Activated naive CD4-positive, alpha-beta T cell treated with anti-CD3 and anti-CD28 coated beads for 36 hours (primary cell): ENCODE measurements around the gene PGM3. TPM values are rescaled to one million over a fixed set of nuclear protein-coding genes. Genes with fewer than 3 reads are reported as not detected.

Source experiments
- CTCF ChIA-PET: fragments of 350-600 bp; sonication (Branson Sonifier 250); formaldehyde crosslinking; loops from one replicate; lab custom pipeline; 2021; ENCODE audit warnings: antibody characterized with exemption; lab: Charles Lee
- DNase-seq: peaks from one replicate; pipeline ENCODE4 v3.0.0-alpha.2; 2020
- H3K27ac Mint-ChIP-seq: one replicate; pipeline ENCODE4 v1.8.0; 2021; ENCODE audit warnings: mild to moderate bottlenecking, mixed read lengths
- H3K27me3 Mint-ChIP-seq: one replicate; pipeline ENCODE4 v1.8.0; 2021; ENCODE audit warnings: low read depth, mixed read lengths
- H3K36me3 Mint-ChIP-seq: one replicate; pipeline ENCODE4 v1.8.0; 2021; ENCODE audit warnings: low read depth, mixed read lengths
- H3K4me1 Mint-ChIP-seq: one replicate; pipeline ENCODE4 v1.8.0; 2021; ENCODE audit warnings: low read depth, mixed read lengths
- H3K4me3 Mint-ChIP-seq: one replicate; pipeline ENCODE4 v1.8.0; 2021; ENCODE audit warnings: mild to moderate bottlenecking, moderate library complexity, mixed read lengths
- H3K9me3 Mint-ChIP-seq: one replicate; pipeline ENCODE4 v1.8.0; 2021; ENCODE audit warnings: mixed read lengths
- intact Hi-C: fragments of 100-400 bp; cut with micrococcal nuclease; formaldehyde crosslinking; loops from one replicate; pipeline ENCODE4 v1.15.1; 2023
- total RNA-seq, 2 experiments: library from RNA; stranded (reverse); gene quantifications; one replicate each; pipeline ENCODE4 v1.2.3, GENCODE V29; 2021

Gene PGM3
- total RNA-seq, 2 experiments from 2014 or later, result 17.0 to 19.8 TPM

DNA sequence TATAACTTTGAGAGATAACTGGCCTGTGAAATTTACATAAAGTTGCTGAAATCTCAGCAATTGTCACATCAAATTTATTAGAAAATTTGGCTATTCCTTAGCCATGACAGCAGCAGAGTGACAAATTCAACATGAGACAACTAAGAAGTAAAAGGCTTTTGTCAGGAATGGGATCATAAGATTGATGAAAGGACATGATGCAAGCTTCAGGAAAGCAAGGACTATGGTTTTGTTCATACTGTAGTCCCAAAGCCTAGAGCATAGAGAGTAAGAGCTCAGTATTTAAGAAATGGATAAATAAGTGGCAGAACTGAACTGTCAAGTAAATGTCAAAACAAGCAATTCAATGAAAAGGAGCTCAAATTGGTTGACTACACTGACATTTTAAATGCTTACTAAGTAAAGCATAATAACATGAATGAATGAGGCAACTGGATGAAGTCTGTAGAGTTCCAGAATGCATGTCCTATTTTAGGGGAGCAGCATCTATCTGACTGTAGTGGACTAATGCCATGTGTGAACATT, 12.6 kb downstream of the PGM3 start:
- Mint-ChIP-seq H3K9me3 (no peaks in the 10 kb centered on the region), H3K27ac (no peak overlapping the region), H3K36me3 (peaks cover 43% of the 10 kb centered on the region), H3K4me3 (no peak overlapping the region), H3K27me3 (no peaks in the 10 kb centered on the region), H3K4me1 (peaks cover 8% of the 10 kb centered on the region)
- CTCF ChIA-PET, result interaction anchor here (2.1 kb wide), 1 partner anchor 113 kb away, joined by 4 read pairs; the partner anchor contains the start of gene DOP1A
- DNase-seq, result no peak
- intact Hi-C loops, result no loop called here

DNA sequence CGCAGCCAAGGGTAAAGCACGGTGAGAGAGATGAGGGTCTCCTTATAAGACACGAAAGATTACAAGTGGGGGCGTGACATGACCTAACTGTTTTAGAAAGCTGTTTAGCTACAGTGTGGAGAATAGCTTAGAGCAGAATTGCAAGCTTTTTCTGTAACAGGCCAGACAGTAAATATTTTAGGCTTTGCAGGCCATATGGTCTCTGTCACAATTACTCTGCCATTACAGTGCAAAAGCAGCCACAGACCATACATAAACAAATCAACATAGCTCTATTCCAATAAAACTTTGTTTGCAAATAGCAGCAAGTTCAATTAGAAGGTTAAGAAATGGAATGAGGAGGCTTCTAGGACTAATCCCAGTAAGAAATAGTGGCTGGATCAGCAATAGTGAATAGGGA, 16.8 kb downstream of the PGM3 start:
- intact Hi-C loops, result no loop called here
- no peaks in the 10 kb centered on the region for H3K27me3 Mint-ChIP-seq
- CTCF ChIA-PET, result no interaction called here
- H3K4me1 Mint-ChIP-seq, result peaks cover 3% of the 10 kb centered on the region
- DNase-seq, result no peak
- H3K9me3 Mint-ChIP-seq, result no peaks in the 10 kb centered on the region
- no peak overlapping the region for H3K27ac Mint-ChIP-seq
- no peak overlapping the region for H3K4me3 Mint-ChIP-seq
- peaks cover 28% of the 10 kb centered on the region for H3K36me3 Mint-ChIP-seq

DNA sequence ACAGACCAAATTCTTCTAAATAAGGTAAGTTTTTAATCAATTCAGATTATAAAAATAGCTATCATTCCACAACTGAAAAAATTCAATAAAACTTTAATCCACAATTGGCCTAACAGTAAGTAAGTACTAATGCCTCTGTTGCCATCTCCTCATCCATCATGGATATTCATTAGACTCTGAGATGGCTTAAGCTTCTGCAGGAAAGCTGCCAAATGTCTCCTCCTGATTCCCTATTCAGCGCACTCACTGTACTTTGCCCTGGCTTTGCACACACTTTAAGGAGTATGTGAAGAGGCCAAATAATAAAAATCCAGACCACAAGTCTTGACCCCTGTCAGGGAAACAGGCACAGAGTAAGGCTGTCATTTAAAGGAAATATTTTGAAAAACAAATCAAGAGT, 23.6 kb downstream of the PGM3 start:
- H3K27me3 Mint-ChIP-seq, result no peaks in the 10 kb centered on the region
- H3K4me1 Mint-ChIP-seq, result no peaks in the 10 kb centered on the region
- no peak for DNase-seq
- no peak overlapping the region for H3K4me3 Mint-ChIP-seq
- CTCF ChIA-PET, result interaction anchor here (1.0 kb wide), 1 partner anchor 102 kb away, joined by 3 read pairs; the partner anchor contains the start of gene DOP1A
- peaks cover 20% of the 10 kb centered on the region for H3K36me3 Mint-ChIP-seq
- intact Hi-C loops, result no loop called here
- H3K9me3 Mint-ChIP-seq, result no peaks in the 10 kb centered on the region
- H3K27ac Mint-ChIP-seq, result no peak overlapping the region

DNA sequence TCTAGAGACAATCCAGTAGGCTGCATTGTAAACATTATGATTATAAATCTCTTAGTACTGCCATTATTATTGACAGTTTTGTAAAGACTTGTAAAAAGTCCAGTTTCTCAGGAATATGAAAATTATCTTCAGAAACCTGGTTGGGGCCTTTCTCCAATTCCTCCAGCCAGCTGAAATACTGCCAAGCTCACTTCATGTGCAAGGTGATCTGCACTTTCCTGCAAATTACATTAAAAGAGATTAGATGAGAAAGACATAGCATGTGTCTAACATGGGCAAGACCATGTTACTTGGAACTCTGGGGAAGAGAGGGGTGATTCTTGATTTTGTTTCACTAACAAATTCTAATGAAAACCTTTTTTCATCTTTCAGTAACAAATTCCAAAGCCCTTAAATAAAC, 24.0 kb downstream of the PGM3 start:
- H3K27me3 Mint-ChIP-seq, result no peaks in the 10 kb centered on the region
- H3K4me1 Mint-ChIP-seq, result no peaks in the 10 kb centered on the region
- no peaks in the 10 kb centered on the region for H3K9me3 Mint-ChIP-seq
- peaks cover 18% of the 10 kb centered on the region for H3K36me3 Mint-ChIP-seq
- no peak overlapping the region for H3K4me3 Mint-ChIP-seq
- intact Hi-C loops, result no loop called here
- CTCF ChIA-PET, result interaction anchor here (1.0 kb wide), 1 partner anchor 101 kb away, joined by 3 read pairs; the partner anchor contains the start of gene DOP1A
- no peak for DNase-seq
- no peak overlapping the region for H3K27ac Mint-ChIP-seq

DNA sequence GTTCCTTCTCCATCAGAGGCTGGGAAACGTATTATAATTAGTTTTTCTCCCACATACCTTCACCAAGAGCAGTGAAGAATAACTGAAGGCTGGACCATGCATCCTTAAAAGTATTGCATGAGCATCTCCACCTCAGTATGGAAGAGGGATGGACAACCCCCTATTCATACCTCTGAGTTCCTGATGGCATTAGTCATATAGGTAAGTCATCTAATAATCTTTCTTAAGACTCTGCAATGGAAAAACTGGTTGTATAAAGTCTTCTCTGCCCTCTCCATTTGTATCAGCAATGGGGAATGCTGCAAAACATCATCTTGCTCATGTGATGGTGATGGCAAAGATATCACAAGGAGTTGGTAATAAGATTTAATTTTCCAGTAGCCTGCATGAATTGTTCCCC, 24.5 kb downstream of the PGM3 start:
- no peak for DNase-seq
- no peaks in the 10 kb centered on the region for H3K9me3 Mint-ChIP-seq
- no peaks in the 10 kb centered on the region for H3K27me3 Mint-ChIP-seq
- no peak overlapping the region for H3K27ac Mint-ChIP-seq
- CTCF ChIA-PET, result no interaction called here
- H3K36me3 Mint-ChIP-seq, result peaks cover 16% of the 10 kb centered on the region
- H3K4me1 Mint-ChIP-seq, result no peaks in the 10 kb centered on the region
- no peak overlapping the region for H3K4me3 Mint-ChIP-seq
- intact Hi-C loops, result no loop called here

DNA sequence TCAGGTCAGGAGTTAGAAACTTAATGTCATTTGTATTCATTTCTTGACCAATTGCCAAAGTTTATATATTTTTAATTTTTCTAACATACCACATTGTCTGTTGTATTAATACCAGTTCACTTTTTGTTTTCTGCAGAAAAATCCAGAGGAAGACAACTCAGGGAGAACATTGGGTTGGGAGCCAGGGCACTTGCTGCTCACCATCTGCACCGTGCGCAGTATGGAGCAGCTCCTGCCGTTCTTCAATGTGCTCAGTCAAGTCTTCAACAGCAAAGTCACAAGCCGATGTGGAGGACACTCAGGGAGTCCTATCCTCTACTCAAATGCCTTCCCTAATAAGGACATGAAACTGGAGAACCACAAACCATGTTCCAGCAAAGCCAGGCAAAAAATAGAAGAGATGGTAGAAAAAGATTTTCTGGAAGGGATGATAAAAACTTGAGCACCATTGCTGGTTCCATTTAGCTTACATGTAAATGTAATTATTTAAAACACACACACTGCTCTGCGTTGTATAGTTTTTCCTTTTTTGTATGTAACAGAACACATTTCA, 25.3 kb downstream of the PGM3 start:
- intact Hi-C loops, result no loop called here
- DNase-seq, result no peak
- no peaks in the 10 kb centered on the region for H3K27me3 Mint-ChIP-seq
- CTCF ChIA-PET, result no interaction called here
- H3K9me3 Mint-ChIP-seq, result no peaks in the 10 kb centered on the region
- H3K4me1 Mint-ChIP-seq, result no peaks in the 10 kb centered on the region
- no peak overlapping the region for H3K4me3 Mint-ChIP-seq
- H3K36me3 Mint-ChIP-seq, result peaks cover 15% of the 10 kb centered on the region
- no peak overlapping the region for H3K27ac Mint-ChIP-seq

DNA sequence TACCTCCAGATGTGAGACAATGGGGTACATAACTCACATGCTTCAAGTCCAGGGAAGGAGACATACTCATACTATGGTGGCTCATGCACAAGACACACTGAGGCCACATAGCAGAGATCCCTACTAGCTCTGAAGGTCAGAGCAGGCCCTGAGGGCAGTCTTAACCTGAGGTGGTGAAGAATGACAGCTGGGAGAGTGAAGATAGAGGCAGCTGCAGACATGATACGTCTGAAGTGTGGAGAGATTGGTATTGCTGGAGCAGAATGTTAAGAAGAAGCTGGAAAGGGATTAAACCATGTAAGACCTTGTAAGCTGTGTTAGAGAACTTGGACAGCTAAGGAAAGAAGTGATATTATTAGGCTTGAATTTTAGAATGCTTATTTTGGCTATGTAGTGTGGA, 32.9 kb downstream of the PGM3 start:
- no peak overlapping the region for H3K4me3 Mint-ChIP-seq
- DNase-seq, result no peak

DNA sequence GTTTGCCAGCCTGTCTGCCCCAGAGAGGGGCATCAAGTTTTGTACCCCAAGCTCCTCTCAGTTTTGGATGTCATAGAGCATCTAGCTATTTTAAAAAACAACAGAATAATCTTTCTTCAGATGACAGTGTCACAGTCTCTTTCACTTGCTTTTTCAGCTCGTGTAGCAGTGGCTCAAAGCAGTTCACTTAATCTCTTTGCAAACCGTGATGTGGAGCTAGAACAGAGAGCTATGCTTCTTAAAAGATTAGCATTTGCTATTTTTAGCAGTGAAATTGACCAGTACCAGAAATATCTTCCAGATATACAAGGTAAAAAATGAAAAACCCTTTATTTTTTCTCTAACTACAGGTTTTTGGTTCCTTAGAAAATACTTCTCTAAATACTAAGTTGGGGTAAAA, 37.3 kb downstream of the PGM3 start:
- no peak overlapping the region for H3K27ac Mint-ChIP-seq
- peaks cover 19% of the 10 kb centered on the region for H3K36me3 Mint-ChIP-seq
- no peak overlapping the region for H3K4me3 Mint-ChIP-seq
- H3K27me3 Mint-ChIP-seq, result no peaks in the 10 kb centered on the region
- no peaks in the 10 kb centered on the region for H3K9me3 Mint-ChIP-seq
- no peak for DNase-seq
- intact Hi-C loops, result no loop called here
- CTCF ChIA-PET, result interaction anchor here (1.3 kb wide), 1 partner anchor 88 kb away, joined by 5 read pairs; the partner anchor contains the start of gene DOP1A
- no peaks in the 10 kb centered on the region for H3K4me1 Mint-ChIP-seq

More for the DNA sequence above, 32.9 kb downstream of the PGM3 start:
- intact Hi-C loops, result no loop called here
- Mint-ChIP-seq H3K4me1 (no peaks in the 10 kb centered on the region), H3K9me3 (no peaks in the 10 kb centered on the region), H3K27me3 (no peaks in the 10 kb centered on the region), H3K36me3 (peaks cover 15% of the 10 kb centered on the region), H3K27ac (no peak overlapping the region)
- CTCF ChIA-PET, result no interaction called here

DNA sequence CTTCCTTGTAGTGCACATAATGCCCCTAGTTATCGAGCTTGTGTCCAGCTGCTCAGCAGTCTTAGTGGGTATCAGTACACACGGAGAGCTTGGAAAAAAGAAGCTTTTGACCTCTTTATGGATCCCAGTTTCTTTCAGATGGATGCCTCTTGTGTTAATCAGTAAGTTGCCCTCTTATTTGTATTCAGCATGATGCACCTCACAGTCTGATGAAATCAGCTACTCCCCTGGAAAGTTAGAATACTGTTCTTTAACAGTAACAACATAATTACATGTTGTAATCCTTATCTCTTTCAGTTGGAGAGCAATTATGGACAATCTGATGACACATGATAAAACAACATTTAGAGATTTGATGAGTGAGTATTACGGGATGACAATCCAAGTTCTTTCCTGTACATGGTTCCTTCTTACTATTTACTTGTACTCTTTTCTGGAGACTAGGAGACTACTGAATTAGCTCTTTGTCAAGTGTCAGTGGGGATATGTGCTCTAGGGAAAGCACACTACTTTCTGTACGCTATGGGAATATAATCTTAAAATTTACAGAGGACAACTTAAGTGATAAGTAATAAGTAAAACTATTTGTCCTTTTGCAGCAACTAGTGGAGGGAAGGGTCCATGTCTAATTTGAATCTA, 39.1 kb downstream of the PGM3 start:
- Mint-ChIP-seq H3K4me3 (no peak overlapping the region), H3K4me1 (no peaks in the 10 kb centered on the region), H3K9me3 (no peaks in the 10 kb centered on the region), H3K27ac (no peak overlapping the region), H3K27me3 (no peaks in the 10 kb centered on the region), H3K36me3 (peaks cover 14% of the 10 kb centered on the region)
- DNase-seq, result no peak
- intact Hi-C loops, result no loop called here
- CTCF ChIA-PET, result interaction anchor here (1.0 kb wide), 1 partner anchor 61 kb away, joined by 5 read pairs; no protein-coding TSS in a partner anchor

DNA sequence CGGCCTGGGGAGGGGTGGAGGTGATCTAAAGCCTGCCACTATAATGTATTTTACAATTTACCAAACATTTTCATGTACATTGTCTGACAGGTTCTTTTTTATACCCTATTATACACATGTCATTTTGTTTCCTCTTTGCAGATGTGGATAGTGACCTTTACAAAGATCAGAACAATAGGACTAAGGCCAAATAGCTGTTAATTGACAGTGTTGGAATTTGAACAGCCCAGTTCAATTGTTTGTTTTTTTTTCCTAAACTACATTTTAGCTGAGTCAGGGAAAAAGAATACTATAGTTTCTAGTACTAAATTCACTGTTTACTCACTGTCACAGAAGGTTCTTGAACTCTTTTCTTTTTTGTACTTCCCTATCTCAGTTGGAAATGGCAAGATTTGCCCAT, 40.2 kb downstream of the PGM3 start:
- Mint-ChIP-seq H3K4me3 (no peak overlapping the region), H3K27ac (no peak overlapping the region), H3K4me1 (no peaks in the 10 kb centered on the region), H3K36me3 (peaks cover 14% of the 10 kb centered on the region), H3K27me3 (no peaks in the 10 kb centered on the region), H3K9me3 (no peaks in the 10 kb centered on the region)
- intact Hi-C loops, result no loop called here
- no peak for DNase-seq
- CTCF ChIA-PET, result interaction anchor here (0.6 kb wide), 2 partner anchors 67 to 84 kb away, joined by 3 read pairs; no protein-coding TSS in a partner anchor

DNA sequence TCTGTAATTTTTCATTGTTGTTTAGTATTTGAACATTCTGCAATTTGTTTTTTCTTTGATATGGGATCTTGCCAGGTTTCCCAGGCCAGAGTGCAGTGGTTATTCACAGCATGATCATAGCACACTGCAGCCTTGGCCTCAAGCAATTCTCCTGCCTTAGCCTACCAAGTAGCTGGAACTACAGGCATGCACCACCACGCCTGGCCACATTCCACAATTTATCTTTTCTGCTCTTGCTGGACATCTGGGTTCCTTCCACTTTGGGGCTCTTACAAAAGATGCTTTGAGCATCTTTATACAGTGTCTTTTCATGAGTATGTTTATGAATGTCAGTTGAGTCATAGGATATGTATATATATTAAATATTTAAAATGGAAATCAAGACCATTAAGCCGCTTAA, 42.0 kb downstream of the PGM3 start:
- H3K4me3 Mint-ChIP-seq, result no peak overlapping the region
- intact Hi-C loops, result no loop called here
- no peak overlapping the region for H3K27ac Mint-ChIP-seq
- no peaks in the 10 kb centered on the region for H3K4me1 Mint-ChIP-seq
- H3K36me3 Mint-ChIP-seq, result peaks cover 14% of the 10 kb centered on the region
- CTCF ChIA-PET, result no interaction called here
- no peaks in the 10 kb centered on the region for H3K27me3 Mint-ChIP-seq
- no peaks in the 10 kb centered on the region for H3K9me3 Mint-ChIP-seq
- DNase-seq, result no peak

DNA sequence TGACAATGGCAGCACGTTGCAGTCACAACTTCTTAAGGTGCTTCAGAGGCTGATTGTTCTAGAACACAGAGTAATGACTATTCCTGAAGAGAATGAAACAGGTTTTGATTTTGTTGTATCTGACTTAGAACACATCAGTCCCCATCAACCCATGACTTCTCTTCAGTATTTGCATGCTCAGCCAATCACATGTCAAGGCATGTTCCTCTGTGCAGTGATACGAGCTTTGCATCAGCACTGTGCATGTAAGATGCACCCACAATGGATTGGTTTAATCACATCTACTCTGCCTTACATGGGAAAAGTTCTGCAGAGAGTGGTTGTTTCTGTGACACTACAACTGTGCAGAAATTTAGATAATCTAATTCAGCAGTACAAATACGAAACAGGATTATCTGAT, 54.3 kb downstream of the PGM3 start:
- no peaks in the 10 kb centered on the region for H3K27me3 Mint-ChIP-seq
- H3K9me3 Mint-ChIP-seq, result no peaks in the 10 kb centered on the region
- H3K4me1 Mint-ChIP-seq, result no peaks in the 10 kb centered on the region
- intact Hi-C loops, result no loop called here
- no peak for DNase-seq
- CTCF ChIA-PET, result no interaction called here
- H3K36me3 Mint-ChIP-seq, result peaks cover 14% of the 10 kb centered on the region
- H3K4me3 Mint-ChIP-seq, result no peak overlapping the region
- no peak overlapping the region for H3K27ac Mint-ChIP-seq
